Measurements from ENCODE around the gene MN1. TPM values are rescaled to one million over a fixed set of nuclear protein-coding genes. Genes with fewer than 3 reads are reported as not detected.

Gene MN1
- total and polyA plus RNA-seq, 2 of the 8 experiments (the other 6 are each of a cell fraction or from before 2014, with no cell fraction given): 3.1 to 4.9 TPM

- Histone ChIP-seq H2BK20ac (ENCODE audit: low read length) (no peak overlapping the region), H4K20me1 (replicated peaks in 1 of 2; ENCODE audit: control insufficient read depth in 1 of 2, insufficient read depth in 2 of 2, low read length in 2 of 2) (no peaks in the 10 kb centered on the region), H3K4me1 (replicated peaks in 1 of 4; ENCODE audit: control insufficient read depth in 3 of 4, insufficient read depth in 4 of 4, low read length in 3 of 4) (peaks cover 3 to 12% (median 6%) of the 10 kb centered on the region in 4 experiments), H2BK15ac (ENCODE audit: low read length) (no peak overlapping the region; the same call in 1 of the 2 replicates), H2AFZ (ENCODE audit: low read length) (no peak overlapping the region), H3K4me3 (ENCODE audit: extremely low read depth in 1 of 4, insufficient read depth in 2 of 4, low read depth in 3 of 4, low read length in 4 of 4) (no peak overlapping the region), H2BK120ac (replicated peaks; ENCODE audit: low read depth, low read length) (no peak overlapping the region), H2BK12ac (ENCODE audit: low read depth, low read length) (no peak overlapping the region), H4K8ac (ENCODE audit: extremely low read depth, insufficient read depth, low read length) (no peak overlapping the region), H4K91ac (replicated peaks; ENCODE audit: insufficient read length, low read length) (no peak overlapping the region), H2AK5ac (ENCODE audit: low read depth, low read length) (no peak overlapping the region), H3K27me3 (replicated peaks in 1 of 4; ENCODE audit: control insufficient read depth in 3 of 4, extremely low read depth in 1 of 4, insufficient read depth in 3 of 4, low read length in 3 of 4) (no peaks in the 10 kb centered on the region), H3K9ac (replicated peaks in 1 of 4; ENCODE audit: extremely low read depth in 1 of 4, low read depth in 3 of 4, low read length in 3 of 4) (no peak overlapping the region), H2BK5ac (ENCODE audit: low read depth, low read length) (0 out of 2 replicates have a peak overlapping the region, but pooled peaks have one; percentile 18), H3K56ac (replicated peaks; ENCODE audit: insufficient read length, low read depth, low read length) (no peak overlapping the region), H3K4me2 (ENCODE audit: insufficient read depth in 1 of 2, low read depth in 2 of 2, low read length in 2 of 2) (no peak overlapping the region), H3K27ac (ENCODE audit: low read depth, low read length) (no peak overlapping the region), H3K18ac (ENCODE audit: extremely low read depth, low read length) (no peak overlapping the region), H3K23me2 (ENCODE audit: low read depth, low read length) (no peaks in the 10 kb centered on the region), H3K36me3 (ENCODE audit: control insufficient read depth in 2 of 4, insufficient read depth in 4 of 4, low read length in 3 of 4) (no peaks in the 10 kb centered on the region), H3K14ac (ENCODE audit: insufficient read length) (no peak overlapping the region), H4K5ac (ENCODE audit: insufficient read length, low read depth, low read length) (no peak overlapping the region), H3K79me2 (ENCODE audit: control insufficient read depth in 1 of 2, insufficient read depth in 2 of 2, low read length in 2 of 2) (no peaks in the 10 kb centered on the region), H3K4ac (replicated peaks; ENCODE audit: insufficient read length, low read depth, low read length) (no peak overlapping the region), H3K23ac (ENCODE audit: insufficient read length) (no peak overlapping the region), H3K9me3 (ENCODE audit: insufficient read depth in 2 of 2, low read depth in 1 of 2, low read length in 1 of 2) (peaks cover 0 to 3% of the 10 kb centered on the region in 2 experiments; a peak in 1 of 4 replicates), H3K79me1 (ENCODE audit: low read depth, low read length) (no peaks in the 10 kb centered on the region)
- WGBS, 2 experiments (ENCODE audit: extremely low coverage in 1 of 2, insufficient coverage in 1 of 2, insufficient read length in 1 of 2, insufficient replicate concordance in 2 of 2, low coverage in 1 of 2, low lambda C conversion rate in 2 of 2, missing lambda C conversion rate in 1 of 2): 86% methylated on average over 13 of the region's 13 CpGs; no CpG with 5 or more reads in 1 of the 2 experiments
- no peak for FAIRE-seq
- CTCF ChIA-PET (ENCODE audit: partially characterized antibody): interaction anchor here (0.6 to 2.1 kb wide), 5 partner anchors 8 to 42 kb away, joined by 4 to 13 read pairs (median 4); no protein-coding TSS in a partner anchor
- DNase-seq (ENCODE audit: low read depth in 1 of 2, low spot score in 2 of 2): no peak
- POLR2A ChIA-PET (ENCODE audit: partially characterized antibody): interaction anchor here (1.4 to 1.5 kb wide), 2 partner anchors 11 to 168 kb away, joined by 4 to 5 read pairs; no protein-coding TSS in a partner anchor
- TF ChIP-seq CEBPB (IDR thresholded peaks at IDR 0.05; ENCODE audit: low read depth, low read length) (no peak), KDM4A (IDR thresholded peaks at IDR 0.05; ENCODE audit: low read depth, low read length, severe bottlenecking) (no peak), CHD2 (IDR thresholded peaks at IDR 0.05; ENCODE audit: low read length) (no peak), SUZ12 (IDR thresholded peaks at IDR 0.05; ENCODE audit: low read length) (no peak)
Measured at GRCh38 chr22:27839057-27839660, 37.6 kb upstream of the MN1 start.
